ENCODE measurements around the gene TBC1D8. TPM values are rescaled to one million over a fixed set of nuclear protein-coding genes. Genes with fewer than 3 reads are reported as not detected.

The TBC1D8 gene
- total and polyA plus RNA-seq, 2 of the 8 experiments (the other 6 are each of a cell fraction or from before 2014, with no cell fraction given): 20.8 to 21.8 TPM

GRCh38 chr2:101150306-101151145, 656 bp downstream of the TBC1D8 start (continued):
- TF ChIP-seq SAP30 (IDR thresholded peaks at IDR 0.05; ENCODE audit: insufficient read depth, insufficient replicate concordance, low read length): no peak
- TF ChIP-seq CHD2 (IDR thresholded peaks at IDR 0.05; ENCODE audit: low read length): no peak
- TF ChIP-seq CBX5 (IDR thresholded peaks at IDR 0.05; ENCODE audit: low read depth, low read length): no peak
- TF ChIP-seq CHD7 (IDR thresholded peaks at IDR 0.05; ENCODE audit: insufficient replicate concordance, low read length): no peak
- no peak for TF ChIP-seq ATF3 (IDR thresholded peaks at IDR 0.05; ENCODE audit: insufficient read depth, low read depth, low read length)
- TF ChIP-seq NANOG (IDR thresholded peaks at IDR 0.05; ENCODE audit: insufficient read depth, low read depth, low read length, poor library complexity, severe bottlenecking): no peak
- TF ChIP-seq HDAC2 (IDR thresholded peaks at IDR 0.05; ENCODE audit: borderline replicate concordance in 1 of 2, low read depth in 2 of 2, low read length in 2 of 2): no peak
- no peak for TF ChIP-seq PHF8 (conservative IDR thresholded peaks at IDR 0.05; ENCODE audit: low read depth, low read length)
